H1 (cell line): Measurements from ENCODE around the gene LRRC4C. TPM values are rescaled to one million over a fixed set of nuclear protein-coding genes. Genes with fewer than 3 reads are reported as not detected.

Source experiments
- CTCF ChIA-PET: fragments of 300-600 bp; sonication (Branson Sonifier 250); formaldehyde crosslinking; loops from one replicate; lab custom pipeline; 2021; ENCODE audit not compliant: partially characterized antibody; lab: Charles Lee
- POLR2A ChIA-PET: fragments of 300-600 bp; sonication (Branson Sonifier 250); formaldehyde crosslinking; loops from one replicate; lab custom pipeline; 2021; ENCODE audit warnings: inconsistent platforms; ENCODE audit not compliant: partially characterized antibody; lab: Charles Lee
- DNase-seq, 2 experiments: peaks; one replicate each; pipeline versions ENCODE4 v3.0.0 to v3.0.0-alpha.2; 2010 to 2022; ENCODE audit warnings: low spot score in 2 of 2, low read depth in 1 of 2, mixed read lengths in 1 of 2
- FAIRE-seq: peaks from 2 replicates; lab custom pipeline; 2011; peaks lifted over from hg19 to GRCh38; lab: Jason Lieb, UNC
- H2AFZ ChIP-seq: 2 replicates; pipeline ENCODE4 v1.8.1; 2012; ENCODE audit warnings: low read length, inconsistent platforms
- H2AK5ac ChIP-seq: 2 replicates; pipeline ENCODE4 v1.6.1; 2013; ENCODE audit warnings: low read depth, low read length
- H2BK120ac ChIP-seq: replicated peaks from 2 replicates; pipeline ENCODE3; 2013; ENCODE audit warnings: low read depth, low read length, inconsistent platforms
- H2BK12ac ChIP-seq: 2 replicates; pipeline ENCODE4 v1.6.1; 2013; ENCODE audit warnings: low read depth, low read length
- H2BK15ac ChIP-seq: 2 replicates; pipeline ENCODE4 v1.6.1; 2013; ENCODE audit warnings: low read length
- H2BK20ac ChIP-seq: 2 replicates; pipeline ENCODE4 v1.6.1; 2013; ENCODE audit warnings: low read length
- H2BK5ac ChIP-seq: 2 replicates; pipeline ENCODE4 v1.6.1; 2013; ENCODE audit warnings: low read depth, low read length
- H3K14ac ChIP-seq: 2 replicates; pipeline ENCODE4 v1.6.1; 2013; ENCODE audit warnings: inconsistent platforms; ENCODE audit not compliant: insufficient read length
- H3K18ac ChIP-seq: 2 replicates; pipeline ENCODE4 v1.6.1; 2013; ENCODE audit warnings: low read length; ENCODE audit errors: extremely low read depth
- H3K23ac ChIP-seq: 2 replicates; pipeline ENCODE4 v1.6.1; 2013; ENCODE audit warnings: inconsistent platforms; ENCODE audit not compliant: insufficient read length
- H3K23me2 ChIP-seq: 2 replicates; pipeline ENCODE4 v1.6.1; 2013; ENCODE audit warnings: low read depth, low read length
- H3K27ac ChIP-seq: 2 replicates; pipeline ENCODE4 v1.6.1; 2011; ENCODE audit warnings: low read depth, low read length, inconsistent platforms
- H3K27me3 ChIP-seq, 4 experiments: replicated peaks in 1 of 4; 1 replicate in 1 of 4; 2 replicates in 3 of 4; pipeline versions ENCODE4 v1.6.1 to v1.8.1; 2011 to 2013; ENCODE audit warnings: low read length in 3 of 4, mild to moderate bottlenecking in 3 of 4, inconsistent platforms in 2 of 4, mixed read lengths in 2 of 4, moderate library complexity in 1 of 4; ENCODE audit not compliant: control insufficient read depth in 3 of 4, insufficient read depth in 3 of 4; ENCODE audit errors: extremely low read depth in 1 of 4
- H3K36me3 ChIP-seq, 4 experiments: 2 replicates each; pipeline versions ENCODE4 v1.6.1 to v1.8.1; 2011 to 2013; ENCODE audit warnings: mild to moderate bottlenecking in 4 of 4, low read length in 3 of 4, moderate library complexity in 2 of 4, control low read depth in 1 of 4, inconsistent platforms in 1 of 4; ENCODE audit not compliant: insufficient read depth in 4 of 4, control insufficient read depth in 2 of 4
- H3K4ac ChIP-seq: replicated peaks from 2 replicates; pipeline ENCODE3; 2013; ENCODE audit warnings: low read length, low read depth, mixed read lengths, inconsistent platforms; ENCODE audit not compliant: insufficient read length
- H3K4me1 ChIP-seq, 4 experiments: replicated peaks in 1 of 4; 1 replicate in 1 of 4; 2 replicates in 3 of 4; pipeline versions ENCODE4 v1.6.1 to v1.8.1; 2011 to 2013; ENCODE audit warnings: low read length in 3 of 4, inconsistent platforms in 2 of 4, mixed read lengths in 1 of 4; ENCODE audit not compliant: insufficient read depth in 4 of 4, control insufficient read depth in 3 of 4
- H3K4me2 ChIP-seq, 2 experiments: 2 replicates each; pipeline versions ENCODE4 v1.6.1 to v1.8.1; 2011 to 2013; ENCODE audit warnings: low read depth in 2 of 2, low read length in 2 of 2, control low read depth in 1 of 2, inconsistent platforms in 1 of 2, mild to moderate bottlenecking in 1 of 2; ENCODE audit not compliant: insufficient read depth in 1 of 2
- H3K4me3 ChIP-seq, 4 experiments: fragments of 200-600, 300-600 bp in 1 of 4; sonication (generic), shearing (Covaris generic), sonication (Bioruptor Twin) in 1 of 4; 2 replicates each; pipeline versions ENCODE4 v1.5.1 to v1.8.1; 2011 to 2016; ENCODE audit warnings: low read length in 4 of 4, low read depth in 3 of 4, control low read depth in 2 of 4, inconsistent platforms in 2 of 4, mild to moderate bottlenecking in 2 of 4, mixed read lengths in 1 of 4, moderate library complexity in 1 of 4; ENCODE audit not compliant: insufficient read depth in 2 of 4; ENCODE audit errors: extremely low read depth in 1 of 4
- H3K56ac ChIP-seq: replicated peaks from 2 replicates; pipeline ENCODE3; 2013; ENCODE audit warnings: low read depth, mild to moderate bottlenecking, mixed read lengths, low read length, inconsistent platforms; ENCODE audit not compliant: insufficient read length
- H3K79me1 ChIP-seq: 2 replicates; pipeline ENCODE4 v1.6.1; 2013; ENCODE audit warnings: low read depth, low read length, control low read depth
- H3K79me2 ChIP-seq, 2 experiments: 2 replicates each; pipeline versions ENCODE4 v1.6.1 to v1.8.1; 2012 to 2013; ENCODE audit warnings: low read length in 2 of 2, mild to moderate bottlenecking in 2 of 2, inconsistent platforms in 1 of 2; ENCODE audit not compliant: insufficient read depth in 2 of 2, control insufficient read depth in 1 of 2
- H3K9ac ChIP-seq, 4 experiments: replicated peaks in 1 of 4; 1 replicate in 1 of 4; 2 replicates in 3 of 4; pipeline versions ENCODE4 v1.6.1 to v1.8.1; 2011 to 2013; ENCODE audit warnings: low read depth in 3 of 4, low read length in 3 of 4, control low read depth in 2 of 4, mild to moderate bottlenecking in 2 of 4, moderate library complexity in 2 of 4, inconsistent platforms in 1 of 4; ENCODE audit errors: extremely low read depth in 1 of 4
- H3K9me3 ChIP-seq, 2 experiments: 2 replicates each; pipeline versions ENCODE4 v1.6.1 to v1.8.1; 2012 to 2013; ENCODE audit warnings: mild to moderate bottlenecking in 2 of 2, moderate library complexity in 2 of 2, control low read depth in 1 of 2, inconsistent platforms in 1 of 2, low read depth in 1 of 2, low read length in 1 of 2, mixed read lengths in 1 of 2; ENCODE audit not compliant: insufficient read depth in 2 of 2
- H4K20me1 ChIP-seq, 2 experiments: replicated peaks in 1 of 2; 2 replicates each; pipeline versions ENCODE3 to v1.8.1; 2011 to 2013; ENCODE audit warnings: inconsistent platforms in 2 of 2, low read length in 2 of 2, mild to moderate bottlenecking in 1 of 2; ENCODE audit not compliant: insufficient read depth in 2 of 2, control insufficient read depth in 1 of 2
- H4K5ac ChIP-seq: 2 replicates; pipeline ENCODE4 v1.6.1; 2013; ENCODE audit warnings: low read length, low read depth, mixed read lengths, inconsistent platforms; ENCODE audit not compliant: insufficient read length
- H4K8ac ChIP-seq: 2 replicates; pipeline ENCODE4 v1.8.0; 2013; ENCODE audit warnings: mild to moderate bottlenecking, moderate library complexity, low read length, inconsistent platforms; ENCODE audit not compliant: insufficient read depth; ENCODE audit errors: extremely low read depth
- H4K91ac ChIP-seq: replicated peaks from 2 replicates; pipeline ENCODE3; 2013; ENCODE audit warnings: low read length, mixed read lengths, inconsistent platforms; ENCODE audit not compliant: insufficient read length
- CEBPB ChIP-seq: IDR thresholded peaks from 2 replicates; pipeline ENCODE4 v1.6.1; 2012; ENCODE audit warnings: low read depth, low read length
- SP2 ChIP-seq: IDR thresholded peaks from 2 replicates; pipeline ENCODE4 v1.6.1; 2012; ENCODE audit warnings: mild to moderate bottlenecking, low read length, inconsistent platforms
- WGBS, 2 experiments: shearing (Covaris generic) in 1 of 2; methylation state at CpG; one replicate each; pipeline versions ENCODE4 v1.1.6 to v1.1.7; 2013 to 2015; ENCODE audit warnings: low lambda C conversion rate in 2 of 2, mixed read lengths in 2 of 2, inconsistent platforms in 1 of 2, low coverage in 1 of 2, missing lambda C conversion rate in 1 of 2; ENCODE audit not compliant: insufficient replicate concordance in 2 of 2, insufficient coverage in 1 of 2, insufficient read length in 1 of 2; ENCODE audit errors: extremely low coverage in 1 of 2, missing lambda C conversion rate in 1 of 2; 5-methylcytosine and 5-hydroxymethylcytosine counted together
- polyA plus RNA-seq, 7 experiments: library from polyadenylated mRNA; depleted of rRNA in 3 of 7; stranded (reverse) in 5 of 7; unstranded in 2 of 7; fragments of >200 nt in 5 of 7; fragments of 200-250 nt in 2 of 7; gene quantifications; 1 replicate in 5 of 7; 2 replicates in 1 of 7; 4 replicates in 1 of 7; pipeline versions ENCODE4 v1.2.1 to v1.2.3, GENCODE V29; 2011 to 2013; ENCODE audit warnings: missing spikeins in 2 of 7, mixed read lengths in 2 of 7
- total RNA-seq: library from RNA; stranded (reverse); fragmentation: NEBNext Ultra II Directional; extraction: Animal tissue kit (Norgen Biotek cat#: 25700); gene quantifications from 2 replicates; pipeline ENCODE4 v1.2.1, GENCODE V29; 2021

Gene LRRC4C
- total and polyA plus RNA-seq, 2 of the 8 experiments (the other 6 are each of a cell fraction or from before 2014, with no cell fraction given), result 0.23 to 2.2 TPM

- ChIA-PET CTCF (no interaction called here), POLR2A (no interaction called here)
- Histone ChIP-seq H3K36me3 (no peaks in the 10 kb centered on the region), H2BK5ac (no peak overlapping the region), H3K27me3 (no peaks in the 10 kb centered on the region), H2BK12ac (no peak overlapping the region), H3K9ac (no peak overlapping the region), H4K5ac (no peak overlapping the region), H3K4me3 (no peak overlapping the region), H2AK5ac (no peak overlapping the region), H2BK120ac (no peak overlapping the region), H3K79me1 (no peaks in the 10 kb centered on the region), H3K56ac (no peak overlapping the region), H3K23me2 (no peaks in the 10 kb centered on the region), H2BK15ac (no peak overlapping the region), H4K91ac (no peak overlapping the region), H3K79me2 (no peaks in the 10 kb centered on the region), H3K4ac (no peak overlapping the region), H3K18ac (no peak overlapping the region), H3K9me3 (no peaks in the 10 kb centered on the region), H3K4me1 (no peaks in the 10 kb centered on the region; a peak in 1 of 7 replicates), H3K4me2 (no peak overlapping the region), H3K14ac (no peak overlapping the region), H2AFZ (no peak overlapping the region), H2BK20ac (no peak overlapping the region), H3K23ac (no peak overlapping the region), H4K8ac (no peak overlapping the region), H3K27ac (no peak overlapping the region), H4K20me1 (no peaks in the 10 kb centered on the region)
- no peak for TF ChIP-seq SP2
- no peak for TF ChIP-seq CEBPB
- no peak for FAIRE-seq
- DNase-seq, result no peak
- WGBS, 2 experiments, result 69% methylated on average over 2 of the region's 2 CpGs; no CpG with 5 or more reads in 1 of the 2 experiments
Measured at GRCh38 chr11:41133023-41133422, 326.4 kb downstream of the LRRC4C start.
